HepG2 (cell line): ENCODE results near the gene ZMIZ1. TPM values are rescaled to one million over a fixed set of nuclear protein-coding genes. Genes with fewer than 3 reads are reported as not detected.

Experiments used
- ATAC-seq: fragments of 200-7000 bp; cut with Tn5 transposase; 3 replicates; pipeline ENCODE4 v1.9.1; 2020; ENCODE audit warnings: mild to moderate bottlenecking, moderate library complexity
- BruUV-seq: library from RNA; stranded (reverse); fragments of 400-500 nt; replicated peaks from 2 replicates; lab custom pipeline; 2021; lab: Mats Ljungman, UMichigan
- CTCF ChIA-PET: fragments of 300-600 bp; formaldehyde crosslinking; extraction: SDS; loops from one replicate; lab custom pipeline; 2021; ENCODE audit warnings: low total read pairs, inconsistent platforms, low intra/inter-chr PET ratio; lab: Yijun Ruan, JAX
- POLR2A ChIA-PET: fragments of 350-600 bp; sonication (Branson Sonifier 250); formaldehyde crosslinking; loops from one replicate; lab custom pipeline; 2020; ENCODE audit warnings: antibody characterized with exemption, inconsistent platforms; lab: Yijun Ruan, JAX
- DNase-seq: peaks from one replicate; pipeline ENCODE4 v3.0.0-alpha.2; 2015; ENCODE audit warnings: low spot score
- FAIRE-seq: peaks from 3 replicates; lab custom pipeline; 2011; peaks lifted over from hg19 to GRCh38; lab: Jason Lieb, UNC
- H2AFZ ChIP-seq: one replicate; pipeline ENCODE4 v1.6.1; 2011; ENCODE audit warnings: low read length, inconsistent platforms
- H3K27ac ChIP-seq: fragments of 300-600 bp; 3 replicates; pipeline ENCODE4 v1.8.0; 2011; ENCODE audit warnings: mixed run types, mild to moderate bottlenecking, mixed read lengths, low read length, inconsistent platforms; ENCODE audit not compliant: insufficient read depth; ENCODE audit errors: extremely low read length
- H3K27me3 ChIP-seq, 2 experiments: fragments of 200-600 bp in 1 of 2; 2 replicates in 1 of 2; 3 replicates in 1 of 2; pipeline versions ENCODE4 v1.6.0 to v1.8.0; 2011; ENCODE audit warnings: low read length in 2 of 2, mild to moderate bottlenecking in 2 of 2, moderate library complexity in 2 of 2, inconsistent platforms in 1 of 2; ENCODE audit not compliant: insufficient read depth in 2 of 2, control insufficient read depth in 1 of 2
- H3K36me3 ChIP-seq, 2 experiments: fragments of 200-600 bp in 1 of 2; replicated peaks in 1 of 2; 2 replicates in 1 of 2; 3 replicates in 1 of 2; pipeline versions ENCODE4 v1.5.1 to v1.8.0; 2011; ENCODE audit warnings: low read length in 2 of 2, inconsistent platforms in 1 of 2; ENCODE audit not compliant: insufficient read depth in 2 of 2, control insufficient read depth in 1 of 2
- H3K4me1 ChIP-seq: 2 replicates; pipeline ENCODE4 v1.5.1; 2012; ENCODE audit warnings: low read length, inconsistent platforms; ENCODE audit not compliant: insufficient read depth
- H3K4me2 ChIP-seq: 2 replicates; pipeline ENCODE4 v1.6.0; 2011; ENCODE audit warnings: low read depth, low read length, inconsistent platforms
- H3K4me3 ChIP-seq, 3 experiments: fragments of 200-600 bp in 1 of 3; sonication (generic), shearing (Covaris generic) in 1 of 3; replicated peaks in 1 of 3; 2 replicates each; pipeline ENCODE4 v1.5.1; 2011 to 2016; ENCODE audit warnings: low read length in 3 of 3, inconsistent platforms in 2 of 3, low read depth in 2 of 3, mild to moderate bottlenecking in 2 of 3, control low read depth in 1 of 3, mixed read lengths in 1 of 3; ENCODE audit not compliant: insufficient read depth in 1 of 3
- H3K79me2 ChIP-seq: one replicate; pipeline ENCODE4 v1.6.1; 2011; ENCODE audit warnings: low read length, inconsistent platforms; ENCODE audit not compliant: insufficient read depth
- H3K9ac ChIP-seq: 2 replicates; pipeline ENCODE4 v1.6.0; 2011; ENCODE audit warnings: mild to moderate bottlenecking, low read depth, low read length, inconsistent platforms; ENCODE audit not compliant: insufficient read depth
- H3K9me3 ChIP-seq: 2 replicates; pipeline ENCODE4 v1.5.1; 2012; ENCODE audit warnings: mild to moderate bottlenecking, low read length
- H4K20me1 ChIP-seq: 2 replicates; pipeline ENCODE4 v1.6.0; 2011; ENCODE audit warnings: inconsistent platforms, mild to moderate bottlenecking, low read length, moderate library complexity; ENCODE audit not compliant: insufficient read depth
- NR3C1 ChIP-seq: sonication (generic); formaldehyde crosslinking; IDR thresholded peaks from 2 replicates; pipeline ENCODE4 v1.4.0; 2020; ENCODE audit warnings: missing genetic modification reagents
- POLR2G ChIP-seq: fragments of 200-400 bp; formaldehyde crosslinking; IDR thresholded peaks from 2 replicates; pipeline ENCODE4 v1.6.1; 2018; ENCODE audit warnings: mild to moderate bottlenecking, low read depth, low read length, moderate library complexity
- RARG ChIP-seq: sonication (generic); formaldehyde crosslinking; IDR thresholded peaks from 2 replicates; pipeline ENCODE4 v1.4.0; 2020; ENCODE audit warnings: low read depth, mild to moderate bottlenecking, missing genetic modification reagents
- SIX4 ChIP-seq: sonication (generic); formaldehyde crosslinking; IDR thresholded peaks from 2 replicates; pipeline ENCODE4 v1.4.0; 2020; ENCODE audit warnings: missing genetic modification reagents
- WGBS: methylation state at CpG from one replicate; pipeline ENCODE4 v1.1.6; 2017; ENCODE audit warnings: low lambda C conversion rate; 5-methylcytosine and 5-hydroxymethylcytosine counted together
- in situ Hi-C: cut with HindIII; loops from 2 replicates; pipeline ENCODE4 v1.10.0; 2017; ENCODE audit warnings: low pct_unique_long_range_greater_than_20kb; ENCODE audit not compliant: extremely low pct_ligation_motif_present
- intact Hi-C: fragments of 100-400 bp; cut with micrococcal nuclease; formaldehyde crosslinking; loops from one replicate; pipeline ENCODE4 v1.10.0; 2022; ENCODE audit not compliant: unreplicated experiment
- polyA plus RNA-seq, 8 experiments: library from polyadenylated mRNA; depleted of rRNA in 3 of 8; stranded (reverse) in 7 of 8; unstranded in 1 of 8; fragments of >200 nt; fragmentation: Illumina TruSeq in 4 of 8; extraction: Trizol in 4 of 8; gene quantifications; 2 replicates each; pipeline versions ENCODE4 v1.2.1 to v1.2.3, GENCODE V29; 2011 to 2016; ENCODE audit warnings: low read depth in 4 of 8, missing spikeins in 1 of 8, mixed read lengths in 1 of 8; ENCODE audit not compliant: insufficient read depth in 1 of 8
- total RNA-seq, 5 experiments: library from RNA; depleted of rRNA; stranded (reverse); fragments of >200 nt; fragmentation: Illumina TruSeq; extraction: Trizol; gene quantifications; 2 replicates each; pipeline ENCODE4 v1.2.3, GENCODE V29; 2016; ENCODE audit warnings: low read depth in 1 of 5
- TF ChIP-seq, protein P1 (sequence below): sonication (generic); formaldehyde crosslinking; IDR thresholded peaks from 2 replicates; pipeline ENCODE4 v1.8.1; 2022; ENCODE audit warnings: low read depth, mild to moderate bottlenecking, missing genetic modification reagents

The ZMIZ1 gene
- total and polyA plus RNA-seq, 2 of the 13 experiments (the other 11 are each of a cell fraction or from before 2014, with no cell fraction given): 5.3 to 10.2 TPM

DNA sequence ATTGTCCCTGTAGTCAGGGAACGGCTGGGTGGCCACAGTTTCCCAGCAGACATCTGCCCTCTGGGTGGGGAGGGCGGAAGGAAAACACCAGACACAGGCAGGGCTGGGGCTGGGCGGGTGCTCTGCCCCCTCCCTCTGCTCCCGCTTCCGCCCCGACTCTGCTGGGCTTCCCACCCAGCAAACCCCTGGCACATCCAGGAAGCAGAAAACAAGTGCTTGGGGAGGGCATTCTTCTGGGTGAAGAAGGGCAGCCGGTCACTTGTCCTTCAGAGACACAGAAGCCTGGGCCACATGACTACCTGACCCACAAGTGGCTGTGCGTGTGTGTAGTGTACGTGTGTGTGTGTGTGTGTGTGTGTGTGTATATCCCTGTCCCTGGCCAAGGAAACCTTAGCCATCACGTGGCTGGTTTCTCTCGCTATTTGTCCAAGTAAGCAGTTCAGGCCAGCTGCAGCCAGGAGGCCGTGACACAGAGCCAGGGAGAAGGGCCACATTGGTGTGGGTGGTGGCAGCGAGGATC, 77.9 kb downstream of the ZMIZ1 start (continued):
- TF ChIP-seq, protein P1, sequence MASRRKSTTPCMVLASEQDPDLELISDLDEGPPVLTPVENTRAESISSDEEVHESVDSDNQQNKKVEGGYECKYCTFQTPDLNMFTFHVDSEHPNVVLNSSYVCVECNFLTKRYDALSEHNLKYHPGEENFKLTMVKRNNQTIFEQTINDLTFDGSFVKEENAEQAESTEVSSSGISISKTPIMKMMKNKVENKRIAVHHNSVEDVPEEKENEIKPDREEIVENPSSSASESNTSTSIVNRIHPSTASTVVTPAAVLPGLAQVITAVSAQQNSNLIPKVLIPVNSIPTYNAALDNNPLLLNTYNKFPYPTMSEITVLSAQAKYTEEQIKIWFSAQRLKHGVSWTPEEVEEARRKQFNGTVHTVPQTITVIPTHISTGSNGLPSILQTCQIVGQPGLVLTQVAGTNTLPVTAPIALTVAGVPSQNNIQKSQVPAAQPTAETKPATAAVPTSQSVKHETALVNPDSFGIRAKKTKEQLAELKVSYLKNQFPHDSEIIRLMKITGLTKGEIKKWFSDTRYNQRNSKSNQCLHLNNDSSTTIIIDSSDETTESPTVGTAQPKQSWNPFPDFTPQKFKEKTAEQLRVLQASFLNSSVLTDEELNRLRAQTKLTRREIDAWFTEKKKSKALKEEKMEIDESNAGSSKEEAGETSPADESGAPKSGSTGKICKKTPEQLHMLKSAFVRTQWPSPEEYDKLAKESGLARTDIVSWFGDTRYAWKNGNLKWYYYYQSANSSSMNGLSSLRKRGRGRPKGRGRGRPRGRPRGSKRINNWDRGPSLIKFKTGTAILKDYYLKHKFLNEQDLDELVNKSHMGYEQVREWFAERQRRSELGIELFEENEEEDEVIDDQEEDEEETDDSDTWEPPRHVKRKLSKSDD: no peak
- no peak for TF ChIP-seq POLR2G

GRCh38 chr10:79147306-79147705, 78.5 kb downstream of the ZMIZ1 start:
- Histone ChIP-seq H3K4me2 (no peak overlapping the region), H3K27me3 (no peaks in the 10 kb centered on the region), H3K9me3 (no peaks in the 10 kb centered on the region), H3K79me2 (peaks cover 2% of the 10 kb centered on the region), H3K4me1 (peaks cover 52% of the 10 kb centered on the region), H3K27ac (no peak overlapping the region), H4K20me1 (peaks cover 11% of the 10 kb centered on the region), H3K4me3 (no peak overlapping the region), H2AFZ (no peak overlapping the region), H3K9ac (no peak overlapping the region), H3K36me3 (peaks cover 43 to 71% of the 10 kb centered on the region in 2 experiments)
- whole genome bisulfite sequencing: 90% methylated on average over 4 of the region's 5 CpGs
- in situ Hi-C loops: no loop called here
- POLR2A ChIA-PET: no interaction called here
- intact Hi-C loops: no loop called here
- ATAC-seq (no peak), FAIRE-seq (no peak), DNase-seq (no peak)
- BruUV-seq: no TSS peak
- no peak for TF ChIP-seq RARG (CRISPR knock-in tag)
- TF ChIP-seq NR3C1: no peak
- no peak for TF ChIP-seq SIX4
- CTCF ChIA-PET: no interaction called here
